HepG2 (cell line): ENCODE results near the gene ZER1. TPM values are rescaled to one million over a fixed set of nuclear protein-coding genes. Genes with fewer than 3 reads are reported as not detected.

Experiments
- ATAC-seq: fragments of 200-7000 bp; cut with Tn5 transposase; 3 replicates; pipeline ENCODE4 v1.9.1; 2020; ENCODE audit warnings: mild to moderate bottlenecking, moderate library complexity
- BruUV-seq: library from RNA; stranded (reverse); fragments of 400-500 nt; replicated peaks from 2 replicates; lab custom pipeline; 2021; lab: Mats Ljungman, UMichigan
- CTCF ChIA-PET: fragments of 300-600 bp; formaldehyde crosslinking; extraction: SDS; loops from one replicate; lab custom pipeline; 2021; ENCODE audit warnings: low total read pairs, inconsistent platforms, low intra/inter-chr PET ratio; lab: Yijun Ruan, JAX
- POLR2A ChIA-PET: fragments of 350-600 bp; sonication (Branson Sonifier 250); formaldehyde crosslinking; loops from one replicate; lab custom pipeline; 2020; ENCODE audit warnings: antibody characterized with exemption, inconsistent platforms; lab: Yijun Ruan, JAX
- DNase-seq: peaks from one replicate; pipeline ENCODE4 v3.0.0-alpha.2; 2015; ENCODE audit warnings: low spot score
- FAIRE-seq: peaks from 3 replicates; lab custom pipeline; 2011; peaks lifted over from hg19 to GRCh38; lab: Jason Lieb, UNC
- H2AFZ ChIP-seq: one replicate; pipeline ENCODE4 v1.6.1; 2011; ENCODE audit warnings: low read length, inconsistent platforms
- H3K27ac ChIP-seq: fragments of 300-600 bp; 3 replicates; pipeline ENCODE4 v1.8.0; 2011; ENCODE audit warnings: mixed run types, mild to moderate bottlenecking, mixed read lengths, low read length, inconsistent platforms; ENCODE audit not compliant: insufficient read depth; ENCODE audit errors: extremely low read length
- H3K27me3 ChIP-seq, 2 experiments: fragments of 200-600 bp in 1 of 2; 2 replicates in 1 of 2; 3 replicates in 1 of 2; pipeline versions ENCODE4 v1.6.0 to v1.8.0; 2011; ENCODE audit warnings: low read length in 2 of 2, mild to moderate bottlenecking in 2 of 2, moderate library complexity in 2 of 2, inconsistent platforms in 1 of 2; ENCODE audit not compliant: insufficient read depth in 2 of 2, control insufficient read depth in 1 of 2
- H3K36me3 ChIP-seq, 2 experiments: fragments of 200-600 bp in 1 of 2; replicated peaks in 1 of 2; 2 replicates in 1 of 2; 3 replicates in 1 of 2; pipeline versions ENCODE4 v1.5.1 to v1.8.0; 2011; ENCODE audit warnings: low read length in 2 of 2, inconsistent platforms in 1 of 2; ENCODE audit not compliant: insufficient read depth in 2 of 2, control insufficient read depth in 1 of 2
- H3K4me1 ChIP-seq: 2 replicates; pipeline ENCODE4 v1.5.1; 2012; ENCODE audit warnings: low read length, inconsistent platforms; ENCODE audit not compliant: insufficient read depth
- H3K4me2 ChIP-seq: 2 replicates; pipeline ENCODE4 v1.6.0; 2011; ENCODE audit warnings: low read depth, low read length, inconsistent platforms
- H3K4me3 ChIP-seq, 3 experiments: fragments of 200-600 bp in 1 of 3; sonication (generic), shearing (Covaris generic) in 1 of 3; replicated peaks in 1 of 3; 2 replicates each; pipeline ENCODE4 v1.5.1; 2011 to 2016; ENCODE audit warnings: low read length in 3 of 3, inconsistent platforms in 2 of 3, low read depth in 2 of 3, mild to moderate bottlenecking in 2 of 3, control low read depth in 1 of 3, mixed read lengths in 1 of 3; ENCODE audit not compliant: insufficient read depth in 1 of 3
- H3K79me2 ChIP-seq: one replicate; pipeline ENCODE4 v1.6.1; 2011; ENCODE audit warnings: low read length, inconsistent platforms; ENCODE audit not compliant: insufficient read depth
- H3K9ac ChIP-seq: 2 replicates; pipeline ENCODE4 v1.6.0; 2011; ENCODE audit warnings: mild to moderate bottlenecking, low read depth, low read length, inconsistent platforms; ENCODE audit not compliant: insufficient read depth
- H3K9me3 ChIP-seq: 2 replicates; pipeline ENCODE4 v1.5.1; 2012; ENCODE audit warnings: mild to moderate bottlenecking, low read length
- H4K20me1 ChIP-seq: 2 replicates; pipeline ENCODE4 v1.6.0; 2011; ENCODE audit warnings: inconsistent platforms, mild to moderate bottlenecking, low read length, moderate library complexity; ENCODE audit not compliant: insufficient read depth
- HDAC2 ChIP-seq: sonication (generic); formaldehyde crosslinking; IDR thresholded peaks from 2 replicates; pipeline ENCODE4 v1.4.0; 2020; ENCODE audit warnings: missing genetic modification reagents
- HNF4A ChIP-seq: sonication (generic); formaldehyde crosslinking; IDR thresholded peaks from 2 replicates; pipeline ENCODE4 v1.4.0; 2020; ENCODE audit warnings: missing genetic modification reagents
- KMT2A ChIP-seq: sonication (generic); formaldehyde crosslinking; IDR thresholded peaks from 2 replicates; pipeline ENCODE4 v1.4.0; 2020; ENCODE audit warnings: missing genetic modification reagents
- MLLT10 ChIP-seq: sonication (generic); formaldehyde crosslinking; IDR thresholded peaks from 2 replicates; pipeline ENCODE4 v1.4.0; 2020; ENCODE audit warnings: missing genetic modification reagents
- MLX ChIP-seq: IDR thresholded peaks from 2 replicates; pipeline ENCODE4 v1.6.1; 2016
- NAIF1 ChIP-seq: sonication (generic); formaldehyde crosslinking; IDR thresholded peaks from 2 replicates; pipeline ENCODE4 v1.5.0; 2020; ENCODE audit warnings: mild to moderate bottlenecking, missing genetic modification reagents, borderline replicate concordance
- NFIB ChIP-seq: sonication (generic); formaldehyde crosslinking; IDR thresholded peaks from 2 replicates; pipeline ENCODE4 v1.9.0; 2021; ENCODE audit warnings: missing genetic modification reagents, mild to moderate bottlenecking, borderline replicate concordance
- PHF21A ChIP-seq: sonication (generic); formaldehyde crosslinking; IDR thresholded peaks from 2 replicates; pipeline ENCODE4 v1.5.0; 2020; ENCODE audit warnings: mild to moderate bottlenecking, missing genetic modification reagents
- RBAK ChIP-seq: sonication (generic); formaldehyde crosslinking; IDR thresholded peaks from 2 replicates; pipeline ENCODE4 v1.5.1; 2020; ENCODE audit warnings: mild to moderate bottlenecking, missing genetic modification reagents
- RELA ChIP-seq: sonication (generic); formaldehyde crosslinking; IDR thresholded peaks from 2 replicates; pipeline ENCODE4 v1.4.0; 2020; ENCODE audit warnings: missing genetic modification reagents
- RXRB ChIP-seq: IDR thresholded peaks from 2 replicates; pipeline ENCODE4 v1.6.1; 2016; ENCODE audit warnings: borderline replicate concordance, missing genetic modification reagents, missing compliant biosample characterization
- SNRNP70 ChIP-seq: fragments of 200-400 bp; formaldehyde crosslinking; IDR thresholded peaks from 2 replicates; pipeline ENCODE4 v1.6.1; 2017; ENCODE audit warnings: mild to moderate bottlenecking, low read depth, low read length, moderate library complexity
- THAP8 ChIP-seq: sonication (generic); formaldehyde crosslinking; IDR thresholded peaks from 2 replicates; pipeline ENCODE4 v1.5.1; 2020; ENCODE audit warnings: missing genetic modification reagents, mild to moderate bottlenecking, borderline replicate concordance
- ZNF225 ChIP-seq: sonication (generic); formaldehyde crosslinking; IDR thresholded peaks from 2 replicates; pipeline ENCODE4 v1.4.0; 2020; ENCODE audit warnings: mild to moderate bottlenecking, missing genetic modification reagents
- ZNF253 ChIP-seq: sonication (generic); formaldehyde crosslinking; IDR thresholded peaks from 2 replicates; pipeline ENCODE4 v1.8.0; 2022; ENCODE audit warnings: mild to moderate bottlenecking, missing genetic modification reagents, borderline replicate concordance
- ZNF337 ChIP-seq: sonication (generic); formaldehyde crosslinking; IDR thresholded peaks from 2 replicates; pipeline ENCODE4 v1.5.1; 2020; ENCODE audit warnings: missing genetic modification reagents, low read depth, mild to moderate bottlenecking, borderline replicate concordance
- ZNF343 ChIP-seq: sonication (generic); formaldehyde crosslinking; IDR thresholded peaks from 2 replicates; pipeline ENCODE4 v1.4.0; 2020; ENCODE audit warnings: mild to moderate bottlenecking, missing genetic modification reagents
- ZNF704 ChIP-seq: sonication (generic); formaldehyde crosslinking; IDR thresholded peaks from 2 replicates; pipeline ENCODE4 v1.8.1; 2023; ENCODE audit warnings: mild to moderate bottlenecking, inconsistent platforms, moderate library complexity, missing genetic modification reagents, borderline replicate concordance
- ZNF780A ChIP-seq: sonication (generic); formaldehyde crosslinking; IDR thresholded peaks from 2 replicates; pipeline ENCODE4 v1.8.0; 2022; ENCODE audit warnings: mild to moderate bottlenecking, missing genetic modification reagents, moderate library complexity
- WGBS: methylation state at CpG from one replicate; pipeline ENCODE4 v1.1.6; 2017; ENCODE audit warnings: low lambda C conversion rate; 5-methylcytosine and 5-hydroxymethylcytosine counted together
- in situ Hi-C: cut with HindIII; loops from 2 replicates; pipeline ENCODE4 v1.10.0; 2017; ENCODE audit warnings: low pct_unique_long_range_greater_than_20kb; ENCODE audit not compliant: extremely low pct_ligation_motif_present
- intact Hi-C: fragments of 100-400 bp; cut with micrococcal nuclease; formaldehyde crosslinking; loops from one replicate; pipeline ENCODE4 v1.10.0; 2022; ENCODE audit not compliant: unreplicated experiment
- polyA plus RNA-seq, 8 experiments: library from polyadenylated mRNA; depleted of rRNA in 3 of 8; stranded (reverse) in 7 of 8; unstranded in 1 of 8; fragments of >200 nt; fragmentation: Illumina TruSeq in 4 of 8; extraction: Trizol in 4 of 8; gene quantifications; 2 replicates each; pipeline versions ENCODE4 v1.2.1 to v1.2.3, GENCODE V29; 2011 to 2016; ENCODE audit warnings: low read depth in 4 of 8, missing spikeins in 1 of 8, mixed read lengths in 1 of 8; ENCODE audit not compliant: insufficient read depth in 1 of 8
- total RNA-seq, 5 experiments: library from RNA; depleted of rRNA; stranded (reverse); fragments of >200 nt; fragmentation: Illumina TruSeq; extraction: Trizol; gene quantifications; 2 replicates each; pipeline ENCODE4 v1.2.3, GENCODE V29; 2016; ENCODE audit warnings: low read depth in 1 of 5
- TF ChIP-seq, protein P1 (sequence below): sonication (generic); formaldehyde crosslinking; IDR thresholded peaks from 2 replicates; pipeline ENCODE4 v1.4.0; 2020; ENCODE audit warnings: missing genetic modification reagents, borderline replicate concordance
- TF ChIP-seq, protein P2 (sequence below): IDR thresholded peaks from 2 replicates; pipeline ENCODE4 v1.6.1; 2016; ENCODE audit warnings: low read depth, control low read depth

ZER1 gene
- total and polyA plus RNA-seq, 2 of the 13 experiments (the other 11 are each of a cell fraction or from before 2014, with no cell fraction given), result 7.7 to 40.0 TPM

DNA sequence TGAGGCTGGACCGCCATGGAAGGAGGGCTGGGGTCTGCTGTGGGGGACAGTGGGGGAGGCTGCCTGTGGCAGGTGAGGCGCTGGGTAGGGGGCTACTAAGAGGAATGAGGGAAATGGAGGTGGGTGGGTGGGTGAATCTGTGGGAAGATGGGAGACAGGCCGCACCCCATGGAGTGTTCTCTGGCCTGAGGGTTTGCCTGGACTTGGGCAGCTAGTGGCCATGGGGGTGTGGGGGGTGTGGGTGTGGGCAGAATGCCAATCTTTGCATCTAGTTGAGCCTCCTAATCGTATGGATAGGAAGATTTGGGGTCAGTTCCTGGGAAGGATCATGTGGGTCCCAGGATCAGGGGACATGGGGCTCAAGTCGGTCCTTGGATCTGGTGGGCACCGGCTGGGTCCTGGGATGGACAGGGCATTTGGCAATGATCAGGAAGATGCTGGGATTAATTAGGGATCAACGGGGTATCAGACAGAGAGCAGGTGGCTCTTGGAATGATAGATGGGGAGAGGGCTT, 48.3 kb downstream of the ZER1 start:
- WGBS, result 14% methylated on average over 7 of the region's 7 CpGs
- in situ Hi-C loops (no loop called here), intact Hi-C loops (no loop called here)
- Histone ChIP-seq H3K27me3 (no peaks in the 10 kb centered on the region), H4K20me1 (no peaks in the 10 kb centered on the region), H3K9me3 (no peaks in the 10 kb centered on the region), H3K4me3 (peak overlapping the region; percentile 70 to 88 (median 74)), H3K79me2 (peaks cover 7% of the 10 kb centered on the region), H3K9ac (peak overlapping the region; percentile 76), H3K4me1 (peaks cover 40% of the 10 kb centered on the region), H3K4me2 (peak overlapping the region; percentile 85), H2AFZ (no peak overlapping the region), H3K36me3 (no peaks in the 10 kb centered on the region; a peak in 1 of 5 replicates), H3K27ac (peak overlapping the region; percentile 34)
- POLR2A ChIA-PET, result interaction anchor here (0.7 to 3.3 kb wide), 11 partner anchors 9 to 106 kb away, joined by 3 to 20 read pairs (median 4); partner anchors contain the start of genes DYNC2I2, ENDOG and SPOUT1
- no peak for DNase-seq
- CTCF ChIA-PET, result no interaction called here
- no peak for FAIRE-seq
- no TSS peak for BruUV-seq
- ATAC-seq, result no peak
- TF ChIP-seq RXRB (CRISPR knock-in tag), result no peak
- TF ChIP-seq NFIB, result 0 out of 2 replicates have a peak, but pooled peaks have one; percentile 27
- TF ChIP-seq ZNF780A (CRISPR knock-in tag), result no peak
- TF ChIP-seq HNF4A (CRISPR knock-in tag), result no peak
- TF ChIP-seq ZNF704 (CRISPR knock-in tag), result 0 out of 2 replicates have a peak, but pooled peaks have one; percentile 54
- no peak for TF ChIP-seq HDAC2 (CRISPR knock-in tag)
- no peak for TF ChIP-seq RBAK (CRISPR knock-in tag)
- TF ChIP-seq NAIF1, result no peak; the same call in 1 of the 2 replicates
- no peak for TF ChIP-seq SNRNP70
- TF ChIP-seq ZNF225 (CRISPR knock-in tag), result no peak
- TF ChIP-seq RELA, result no peak
- TF ChIP-seq ZNF337 (CRISPR knock-in tag), result no peak
- TF ChIP-seq ZNF253, result no peak
- TF ChIP-seq MLLT10 (CRISPR knock-in tag), result no peak
- TF ChIP-seq, protein P1, sequence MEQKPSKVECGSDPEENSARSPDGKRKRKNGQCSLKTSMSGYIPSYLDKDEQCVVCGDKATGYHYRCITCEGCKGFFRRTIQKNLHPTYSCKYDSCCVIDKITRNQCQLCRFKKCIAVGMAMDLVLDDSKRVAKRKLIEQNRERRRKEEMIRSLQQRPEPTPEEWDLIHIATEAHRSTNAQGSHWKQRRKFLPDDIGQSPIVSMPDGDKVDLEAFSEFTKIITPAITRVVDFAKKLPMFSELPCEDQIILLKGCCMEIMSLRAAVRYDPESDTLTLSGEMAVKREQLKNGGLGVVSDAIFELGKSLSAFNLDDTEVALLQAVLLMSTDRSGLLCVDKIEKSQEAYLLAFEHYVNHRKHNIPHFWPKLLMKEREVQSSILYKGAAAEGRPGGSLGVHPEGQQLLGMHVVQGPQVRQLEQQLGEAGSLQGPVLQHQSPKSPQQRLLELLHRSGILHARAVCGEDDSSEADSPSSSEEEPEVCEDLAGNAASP (CRISPR knock-in tag), result no peak
- TF ChIP-seq ZNF343 (CRISPR knock-in tag), result no peak
- TF ChIP-seq, protein P2, sequence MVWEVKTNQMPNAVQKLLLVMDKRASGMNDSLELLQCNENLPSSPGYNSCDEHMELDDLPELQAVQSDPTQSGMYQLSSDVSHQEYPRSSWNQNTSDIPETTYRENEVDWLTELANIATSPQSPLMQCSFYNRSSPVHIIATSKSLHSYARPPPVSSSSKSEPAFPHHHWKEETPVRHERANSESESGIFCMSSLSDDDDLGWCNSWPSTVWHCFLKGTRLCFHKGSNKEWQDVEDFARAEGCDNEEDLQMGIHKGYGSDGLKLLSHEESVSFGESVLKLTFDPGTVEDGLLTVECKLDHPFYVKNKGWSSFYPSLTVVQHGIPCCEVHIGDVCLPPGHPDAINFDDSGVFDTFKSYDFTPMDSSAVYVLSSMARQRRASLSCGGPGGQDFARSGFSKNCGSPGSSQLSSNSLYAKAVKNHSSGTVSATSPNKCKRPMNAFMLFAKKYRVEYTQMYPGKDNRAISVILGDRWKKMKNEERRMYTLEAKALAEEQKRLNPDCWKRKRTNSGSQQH (CRISPR knock-in tag), result no peak
- TF ChIP-seq PHF21A (CRISPR knock-in tag), result no peak
- TF ChIP-seq THAP8 (CRISPR knock-in tag), result no peak
- no peak for TF ChIP-seq MLX (CRISPR knock-in tag)
- TF ChIP-seq KMT2A (CRISPR knock-in tag), result no peak
